ENCODE measurements around the gene ATP1A4.
"Not testable (repeated sequence)": the region's sequence is repeated elsewhere in the genome, so short reads cannot be mapped to it uniquely, and the experiment has no call there.

GRCh38 chr1:160126342-160126741 lies 25.1 kb upstream of the ATP1A4 start:
- TF ChIP-seq CTCF, POLR2A, POLR2AphosphoS5, EP300 (IDR thresholded peaks at IDR 0.05): not testable (repeated sequence)

All from gastroesophageal sphincter (tissue), 3 donors.